HEK293 (cell line): ENCODE results near the gene PDE4D.
A peak's percentile ranks its signal among the peaks of the same experiment; 100 is the strongest.

Experiments used
- BCL11A ChIP-seq: fragments of 450-650 bp; formaldehyde crosslinking; IDR thresholded peaks from 2 replicates; pipeline ENCODE4 v1.5.1; 2016; ENCODE audit warnings: low read depth, missing biosample characterization, missing genetic modification characterization
- BCL11B ChIP-seq: fragments of 450-650 bp; formaldehyde crosslinking; IDR thresholded peaks from 2 replicates; pipeline ENCODE4 v1.5.1; 2016; ENCODE audit warnings: low read depth, missing biosample characterization, missing genetic modification characterization
- GLIS1 ChIP-seq: fragments of 450-650 bp; formaldehyde crosslinking; IDR thresholded peaks from 2 replicates; pipeline ENCODE4 v1.5.1; 2016; ENCODE audit warnings: missing biosample characterization, missing genetic modification characterization
- INSM2 ChIP-seq: fragments of 450-650 bp; formaldehyde crosslinking; IDR thresholded peaks from 2 replicates; pipeline ENCODE4 v1.5.1; 2016; ENCODE audit warnings: missing biosample characterization, missing genetic modification characterization
- MEIS1 ChIP-seq: sonication (generic); formaldehyde crosslinking; IDR thresholded peaks from 2 replicates; pipeline ENCODE4 v1.8.1; 2022; ENCODE audit warnings: missing genetic modification reagents, mild to moderate bottlenecking, borderline replicate concordance
- MZF1 ChIP-seq: fragments of 450-650 bp; formaldehyde crosslinking; IDR thresholded peaks from 2 replicates; pipeline ENCODE4 v1.5.1; 2017; ENCODE audit warnings: missing biosample characterization, missing genetic modification characterization, borderline replicate concordance
- PATZ1 ChIP-seq: fragments of 450-650 bp; formaldehyde crosslinking; IDR thresholded peaks from 2 replicates; pipeline ENCODE4 v1.5.1; 2016; ENCODE audit warnings: missing biosample characterization, missing genetic modification characterization
- PRDM6 ChIP-seq: fragments of 450-650 bp; formaldehyde crosslinking; IDR thresholded peaks from 2 replicates; pipeline ENCODE4 v1.5.1; 2017; ENCODE audit warnings: missing biosample characterization, missing genetic modification characterization
- YY2 ChIP-seq: fragments of 450-650 bp; formaldehyde crosslinking; IDR thresholded peaks from 2 replicates; pipeline ENCODE4 v1.5.1; 2016; ENCODE audit warnings: missing biosample characterization, missing genetic modification characterization
- ZBTB17 ChIP-seq: fragments of 450-650 bp; formaldehyde crosslinking; IDR thresholded peaks from 2 replicates; pipeline ENCODE4 v1.5.1; 2016; ENCODE audit warnings: missing biosample characterization, missing genetic modification characterization
- ZBTB7A ChIP-seq: fragments of 450-650 bp; formaldehyde crosslinking; IDR thresholded peaks from 2 replicates; pipeline ENCODE4 v1.5.1; 2016; ENCODE audit warnings: low read depth, missing biosample characterization, missing genetic modification characterization
- ZNF140 ChIP-seq: fragments of 450-650 bp; formaldehyde crosslinking; IDR thresholded peaks from 2 replicates; pipeline ENCODE4 v1.5.1; 2016; ENCODE audit warnings: missing biosample characterization, missing genetic modification characterization
- ZNF146 ChIP-seq: fragments of 450-650 bp; formaldehyde crosslinking; IDR thresholded peaks from 2 replicates; pipeline ENCODE4 v1.5.1; 2016; ENCODE audit warnings: missing biosample characterization, missing genetic modification characterization
- ZNF157 ChIP-seq: fragments of 450-650 bp; formaldehyde crosslinking; IDR thresholded peaks from 2 replicates; pipeline ENCODE4 v1.5.1; 2016; ENCODE audit warnings: missing biosample characterization, missing genetic modification characterization
- ZNF24 ChIP-seq: fragments of 450-650 bp; formaldehyde crosslinking; IDR thresholded peaks from 2 replicates; pipeline ENCODE4 v1.5.1; 2016; ENCODE audit warnings: missing biosample characterization, missing genetic modification characterization
- ZNF354C ChIP-seq: fragments of 450-650 bp; formaldehyde crosslinking; IDR thresholded peaks from 2 replicates; pipeline ENCODE4 v1.5.1; 2016; ENCODE audit warnings: missing biosample characterization, missing genetic modification characterization, low read depth, borderline replicate concordance
- ZNF362 ChIP-seq: fragments of 450-650 bp; formaldehyde crosslinking; IDR thresholded peaks from 2 replicates; pipeline ENCODE4 v1.5.1; 2016; ENCODE audit warnings: missing biosample characterization, missing genetic modification characterization
- ZNF433 ChIP-seq: fragments of 450-650 bp; formaldehyde crosslinking; IDR thresholded peaks from 2 replicates; pipeline ENCODE4 v1.5.1; 2016; ENCODE audit warnings: missing biosample characterization, missing genetic modification characterization, low read depth
- ZNF521 ChIP-seq: fragments of 450-650 bp; formaldehyde crosslinking; IDR thresholded peaks from 2 replicates; pipeline ENCODE4 v1.5.1; 2017; ENCODE audit warnings: missing biosample characterization, mild to moderate bottlenecking, missing genetic modification characterization
- ZNF571 ChIP-seq: fragments of 450-650 bp; formaldehyde crosslinking; IDR thresholded peaks from 2 replicates; pipeline ENCODE4 v1.5.0; 2017; ENCODE audit warnings: missing biosample characterization, missing genetic modification characterization
- ZNF623 ChIP-seq: fragments of 450-650 bp; formaldehyde crosslinking; IDR thresholded peaks from 2 replicates; pipeline ENCODE4 v1.5.1; 2016; ENCODE audit warnings: missing biosample characterization, missing genetic modification characterization
- ZNF626 ChIP-seq: fragments of 450-650 bp; sonication (Bioruptor Pico); formaldehyde crosslinking; IDR thresholded peaks from 2 replicates; pipeline ENCODE4 v1.5.1; 2018; ENCODE audit warnings: missing biosample characterization, missing genetic modification characterization, inconsistent platforms
- ZNF792 ChIP-seq: fragments of 450-650 bp; formaldehyde crosslinking; IDR thresholded peaks from 2 replicates; pipeline ENCODE4 v1.5.1; 2016; ENCODE audit warnings: missing biosample characterization, missing genetic modification characterization
- ZNF830 ChIP-seq: fragments of 450-650 bp; IDR thresholded peaks from 2 replicates; pipeline ENCODE4 v1.5.0; 2018; ENCODE audit warnings: missing biosample characterization, missing genetic modification characterization, low read depth, mild to moderate bottlenecking, moderate library complexity
- ZNF837 ChIP-seq: fragments of 450-650 bp; formaldehyde crosslinking; IDR thresholded peaks from 2 replicates; pipeline ENCODE4 v1.5.1; 2016; ENCODE audit warnings: missing biosample characterization, missing genetic modification characterization
- ZNF843 ChIP-seq: fragments of 450-650 bp; formaldehyde crosslinking; IDR thresholded peaks from 2 replicates; pipeline ENCODE4 v1.5.1; 2016; ENCODE audit warnings: missing biosample characterization, missing genetic modification characterization
- ZSCAN23 ChIP-seq: fragments of 450-650 bp; formaldehyde crosslinking; IDR thresholded peaks from 2 replicates; pipeline ENCODE4 v1.5.1; 2016; ENCODE audit warnings: missing biosample characterization, missing genetic modification characterization
- ZXDB ChIP-seq: fragments of 450-650 bp; formaldehyde crosslinking; IDR thresholded peaks from 2 replicates; pipeline ENCODE4 v1.5.1; 2016; ENCODE audit warnings: missing biosample characterization, missing genetic modification characterization
- TF ChIP-seq, protein P1 (sequence below): IDR thresholded peaks from 2 replicates; pipeline ENCODE4 v1.6.1; 2011; ENCODE audit warnings: mild to moderate bottlenecking, low read depth, low read length, borderline replicate concordance
- TF ChIP-seq, protein P2 (sequence below): fragments of 450-650 bp; formaldehyde crosslinking; IDR thresholded peaks from 2 replicates; pipeline ENCODE4 v1.5.1; 2016; ENCODE audit warnings: missing biosample characterization, missing genetic modification characterization, low read depth
- TF ChIP-seq, protein P3 (sequence below): fragments of 450-650 bp; formaldehyde crosslinking; IDR thresholded peaks from 2 replicates; pipeline ENCODE4 v1.5.1; 2016; ENCODE audit warnings: missing biosample characterization, missing genetic modification characterization

PDE4D gene

DNA sequence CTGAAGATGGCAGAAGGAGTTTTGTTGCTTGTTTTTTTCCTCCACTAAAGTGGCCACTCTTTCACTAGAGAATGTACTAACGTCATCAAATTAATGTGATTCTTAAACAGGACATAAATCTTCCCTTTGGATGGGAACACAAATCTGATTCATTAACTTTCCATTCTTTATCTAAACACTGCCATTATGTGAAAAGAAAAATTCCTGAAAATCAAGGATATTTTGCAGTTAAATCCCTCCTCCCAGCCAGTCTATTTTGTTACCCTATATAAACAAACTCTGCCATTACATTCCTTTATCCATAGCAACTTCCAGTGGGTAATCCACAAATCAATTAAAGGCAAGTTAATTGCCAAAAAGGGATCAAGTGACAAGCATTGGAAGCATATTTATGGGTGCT lies 546.5 kb downstream of the PDE4D start (continued):
- TF ChIP-seq, protein P1, sequence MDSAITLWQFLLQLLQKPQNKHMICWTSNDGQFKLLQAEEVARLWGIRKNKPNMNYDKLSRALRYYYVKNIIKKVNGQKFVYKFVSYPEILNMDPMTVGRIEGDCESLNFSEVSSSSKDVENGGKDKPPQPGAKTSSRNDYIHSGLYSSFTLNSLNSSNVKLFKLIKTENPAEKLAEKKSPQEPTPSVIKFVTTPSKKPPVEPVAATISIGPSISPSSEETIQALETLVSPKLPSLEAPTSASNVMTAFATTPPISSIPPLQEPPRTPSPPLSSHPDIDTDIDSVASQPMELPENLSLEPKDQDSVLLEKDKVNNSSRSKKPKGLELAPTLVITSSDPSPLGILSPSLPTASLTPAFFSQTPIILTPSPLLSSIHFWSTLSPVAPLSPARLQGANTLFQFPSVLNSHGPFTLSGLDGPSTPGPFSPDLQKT, result no peak
- peak; percentile 64 for TF ChIP-seq ZBTB17 (tag by site-specific recombination)
- no peak for TF ChIP-seq ZNF146 (tag by site-specific recombination)
- no peak for TF ChIP-seq PATZ1
- TF ChIP-seq MZF1 (tag by site-specific recombination), result peak; percentile 76
- TF ChIP-seq, protein P2, sequence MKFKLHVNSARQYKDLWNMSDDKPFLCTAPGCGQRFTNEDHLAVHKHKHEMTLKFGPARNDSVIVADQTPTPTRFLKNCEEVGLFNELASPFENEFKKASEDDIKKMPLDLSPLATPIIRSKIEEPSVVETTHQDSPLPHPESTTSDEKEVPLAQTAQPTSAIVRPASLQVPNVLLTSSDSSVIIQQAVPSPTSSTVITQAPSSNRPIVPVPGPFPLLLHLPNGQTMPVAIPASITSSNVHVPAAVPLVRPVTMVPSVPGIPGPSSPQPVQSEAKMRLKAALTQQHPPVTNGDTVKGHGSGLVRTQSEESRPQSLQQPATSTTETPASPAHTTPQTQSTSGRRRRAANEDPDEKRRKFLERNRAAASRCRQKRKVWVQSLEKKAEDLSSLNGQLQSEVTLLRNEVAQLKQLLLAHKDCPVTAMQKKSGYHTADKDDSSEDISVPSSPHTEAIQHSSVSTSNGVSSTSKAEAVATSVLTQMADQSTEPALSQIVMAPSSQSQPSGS (tag by site-specific recombination), result 0 out of 2 replicates have a peak, but pooled peaks have one; percentile 12
- no peak for TF ChIP-seq ZNF157 (tag by site-specific recombination)
- no peak for TF ChIP-seq BCL11A (tag by site-specific recombination)
- TF ChIP-seq ZSCAN23 (tag by site-specific recombination), result no peak
- no peak for TF ChIP-seq ZNF354C (tag by site-specific recombination)
- TF ChIP-seq ZNF571 (tag by site-specific recombination), result no peak
- peak; percentile 74; the same call in 1 of the 2 replicates for TF ChIP-seq INSM2
- no peak for TF ChIP-seq ZNF140 (tag by site-specific recombination)
- no peak for TF ChIP-seq ZNF626 (tag by site-specific recombination)
- no peak for TF ChIP-seq BCL11B
- peak; percentile 95 for TF ChIP-seq PRDM6 (tag by site-specific recombination)
- TF ChIP-seq ZNF24, result 0 out of 2 replicates have a peak, but pooled peaks have one; percentile 21
- no peak for TF ChIP-seq ZNF830
- no peak for TF ChIP-seq ZNF623 (tag by site-specific recombination)
- no peak for TF ChIP-seq ZNF837 (tag by site-specific recombination)
- TF ChIP-seq ZNF792 (tag by site-specific recombination), result no peak
- TF ChIP-seq ZNF521 (tag by site-specific recombination), result no peak
- peak; percentile 73 for TF ChIP-seq ZNF843 (tag by site-specific recombination)
- TF ChIP-seq MEIS1 (CRISPR knock-in tag), result peak; percentile 36; the same call in 1 of the 2 replicates
- TF ChIP-seq, protein P3, sequence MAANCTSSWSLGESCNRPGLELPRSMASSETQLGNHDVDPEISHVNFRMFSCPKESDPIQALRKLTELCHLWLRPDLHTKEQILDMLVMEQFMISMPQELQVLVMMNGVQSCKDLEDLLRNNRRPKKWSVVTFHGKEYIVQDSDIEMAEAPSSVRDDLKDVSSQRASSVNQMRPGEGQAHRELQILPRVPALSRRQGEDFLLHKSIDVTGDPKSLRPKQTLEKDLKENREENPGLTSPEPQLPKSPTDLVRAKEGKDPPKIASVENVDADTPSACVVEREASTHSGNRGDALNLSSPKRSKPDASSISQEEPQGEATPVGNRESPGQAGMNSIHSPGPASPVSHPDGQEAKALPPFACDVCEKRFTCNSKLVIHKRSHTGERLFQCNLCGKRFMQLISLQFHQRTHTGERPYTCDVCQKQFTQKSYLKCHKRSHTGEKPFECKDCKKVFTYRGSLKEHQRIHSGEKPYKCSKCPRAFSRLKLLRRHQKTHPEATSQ, result no peak
- no peak for TF ChIP-seq ZBTB7A (tag by site-specific recombination)
- no peak for TF ChIP-seq ZNF433
- TF ChIP-seq GLIS1, result peak; percentile 25
- no peak for TF ChIP-seq ZNF362 (tag by site-specific recombination)
- TF ChIP-seq YY2 (tag by site-specific recombination), result no peak
- TF ChIP-seq ZXDB (tag by site-specific recombination), result peak; percentile 53; the same call in 1 of the 2 replicates
